ENCODE results near the gene NRXN3.

DNA sequence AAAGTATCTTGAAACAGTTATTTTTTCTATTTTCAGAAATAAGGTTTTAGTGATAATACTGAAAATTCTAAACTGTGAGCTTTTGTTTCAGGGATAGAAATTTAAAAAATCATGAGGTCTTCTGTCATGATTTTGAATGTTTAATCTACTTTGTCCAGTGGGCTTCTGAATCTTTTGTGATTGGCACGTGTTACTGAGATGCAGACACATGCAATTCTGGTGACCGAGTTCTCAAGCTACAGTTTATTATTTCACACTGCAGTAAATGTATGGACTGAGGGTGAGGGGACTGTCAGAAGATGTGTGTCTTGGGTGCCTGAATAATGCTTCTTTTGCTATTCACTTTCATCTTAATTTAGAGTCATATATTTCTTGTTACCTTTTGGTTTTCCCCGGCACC, 1262.5 kb downstream of the NRXN3 start:
- TF ChIP-seq, protein P1, sequence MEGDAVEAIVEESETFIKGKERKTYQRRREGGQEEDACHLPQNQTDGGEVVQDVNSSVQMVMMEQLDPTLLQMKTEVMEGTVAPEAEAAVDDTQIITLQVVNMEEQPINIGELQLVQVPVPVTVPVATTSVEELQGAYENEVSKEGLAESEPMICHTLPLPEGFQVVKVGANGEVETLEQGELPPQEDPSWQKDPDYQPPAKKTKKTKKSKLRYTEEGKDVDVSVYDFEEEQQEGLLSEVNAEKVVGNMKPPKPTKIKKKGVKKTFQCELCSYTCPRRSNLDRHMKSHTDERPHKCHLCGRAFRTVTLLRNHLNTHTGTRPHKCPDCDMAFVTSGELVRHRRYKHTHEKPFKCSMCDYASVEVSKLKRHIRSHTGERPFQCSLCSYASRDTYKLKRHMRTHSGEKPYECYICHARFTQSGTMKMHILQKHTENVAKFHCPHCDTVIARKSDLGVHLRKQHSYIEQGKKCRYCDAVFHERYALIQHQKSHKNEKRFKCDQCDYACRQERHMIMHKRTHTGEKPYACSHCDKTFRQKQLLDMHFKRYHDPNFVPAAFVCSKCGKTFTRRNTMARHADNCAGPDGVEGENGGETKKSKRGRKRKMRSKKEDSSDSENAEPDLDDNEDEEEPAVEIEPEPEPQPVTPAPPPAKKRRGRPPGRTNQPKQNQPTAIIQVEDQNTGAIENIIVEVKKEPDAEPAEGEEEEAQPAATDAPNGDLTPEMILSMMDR (IDR thresholded peaks at IDR 0.05) = no peak
- no peak for TF ChIP-seq POLR2AphosphoS5 (IDR thresholded peaks at IDR 0.05; ENCODE audit: low read depth, low read length)
- TF ChIP-seq, protein P2, sequence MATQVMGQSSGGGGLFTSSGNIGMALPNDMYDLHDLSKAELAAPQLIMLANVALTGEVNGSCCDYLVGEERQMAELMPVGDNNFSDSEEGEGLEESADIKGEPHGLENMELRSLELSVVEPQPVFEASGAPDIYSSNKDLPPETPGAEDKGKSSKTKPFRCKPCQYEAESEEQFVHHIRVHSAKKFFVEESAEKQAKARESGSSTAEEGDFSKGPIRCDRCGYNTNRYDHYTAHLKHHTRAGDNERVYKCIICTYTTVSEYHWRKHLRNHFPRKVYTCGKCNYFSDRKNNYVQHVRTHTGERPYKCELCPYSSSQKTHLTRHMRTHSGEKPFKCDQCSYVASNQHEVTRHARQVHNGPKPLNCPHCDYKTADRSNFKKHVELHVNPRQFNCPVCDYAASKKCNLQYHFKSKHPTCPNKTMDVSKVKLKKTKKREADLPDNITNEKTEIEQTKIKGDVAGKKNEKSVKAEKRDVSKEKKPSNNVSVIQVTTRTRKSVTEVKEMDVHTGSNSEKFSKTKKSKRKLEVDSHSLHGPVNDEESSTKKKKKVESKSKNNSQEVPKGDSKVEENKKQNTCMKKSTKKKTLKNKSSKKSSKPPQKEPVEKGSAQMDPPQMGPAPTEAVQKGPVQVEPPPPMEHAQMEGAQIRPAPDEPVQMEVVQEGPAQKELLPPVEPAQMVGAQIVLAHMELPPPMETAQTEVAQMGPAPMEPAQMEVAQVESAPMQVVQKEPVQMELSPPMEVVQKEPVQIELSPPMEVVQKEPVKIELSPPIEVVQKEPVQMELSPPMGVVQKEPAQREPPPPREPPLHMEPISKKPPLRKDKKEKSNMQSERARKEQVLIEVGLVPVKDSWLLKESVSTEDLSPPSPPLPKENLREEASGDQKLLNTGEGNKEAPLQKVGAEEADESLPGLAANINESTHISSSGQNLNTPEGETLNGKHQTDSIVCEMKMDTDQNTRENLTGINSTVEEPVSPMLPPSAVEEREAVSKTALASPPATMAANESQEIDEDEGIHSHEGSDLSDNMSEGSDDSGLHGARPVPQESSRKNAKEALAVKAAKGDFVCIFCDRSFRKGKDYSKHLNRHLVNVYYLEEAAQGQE (IDR thresholded peaks at IDR 0.05; ENCODE audit: insufficient read depth in 1 of 2, low read depth in 2 of 2, low read length in 1 of 2) = no peak

All from Panc1 (cell line).